Nephron progenitor cell (in vitro differentiated cells): ENCODE measurements around the gene CA10.

Source experiments
- DNase-seq: peaks from one replicate; pipeline ENCODE4 v3.0.0; 2021
- H3K27ac Mint-ChIP-seq: 2 replicates; pipeline ENCODE4 v1.8.0; 2021; ENCODE audit warnings: mild to moderate bottlenecking, moderate library complexity, mixed read lengths
- H3K27me3 Mint-ChIP-seq: 2 replicates; pipeline ENCODE4 v1.8.0; 2021; ENCODE audit warnings: mild to moderate bottlenecking, low read depth, mixed read lengths; ENCODE audit not compliant: poor library complexity
- H3K36me3 Mint-ChIP-seq: 2 replicates; pipeline ENCODE4 v1.8.0; 2021; ENCODE audit warnings: low read depth, mixed read lengths
- H3K4me1 Mint-ChIP-seq: 2 replicates; pipeline ENCODE4 v1.8.0; 2021; ENCODE audit warnings: mixed read lengths
- H3K4me3 Mint-ChIP-seq: 2 replicates; pipeline ENCODE4 v1.8.0; 2021; ENCODE audit warnings: mild to moderate bottlenecking, moderate library complexity, mixed read lengths
- H3K9me3 Mint-ChIP-seq: 2 replicates; pipeline ENCODE4 v1.8.0; 2021; ENCODE audit warnings: mild to moderate bottlenecking, moderate library complexity, mixed read lengths
- TF ChIP-seq, protein P1 (sequence below): fragments of 200-600 bp; sonication (generic); IDR thresholded peaks from 2 replicates; pipeline ENCODE4 v1.5.0; 2021; ENCODE audit warnings: antibody characterized with exemption

CA10 gene

DNA sequence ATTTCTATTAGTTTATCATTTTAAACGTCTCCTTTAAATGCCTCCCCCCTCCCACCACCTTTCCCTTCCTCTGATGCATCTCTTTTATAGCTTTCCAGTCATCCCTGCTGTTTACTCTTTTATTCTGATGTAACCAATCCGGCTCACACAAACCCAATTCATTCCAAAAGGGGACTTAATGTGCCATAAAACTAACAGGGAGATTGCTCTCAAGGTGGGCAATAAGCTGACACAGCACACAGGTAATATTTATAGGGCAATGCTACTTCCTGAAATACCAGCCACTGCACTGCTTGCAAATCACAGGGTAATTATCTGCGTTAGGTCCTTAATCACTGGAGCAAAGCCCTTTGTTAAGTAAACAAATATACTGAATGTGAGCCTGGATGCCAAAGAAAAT lies 23.3 kb upstream of the CA10 start:
- Mint-ChIP-seq H3K9me3 (peaks cover 12% of the 10 kb centered on the region), H3K4me3 (no peak overlapping the region)
- no peak for DNase-seq

DNA sequence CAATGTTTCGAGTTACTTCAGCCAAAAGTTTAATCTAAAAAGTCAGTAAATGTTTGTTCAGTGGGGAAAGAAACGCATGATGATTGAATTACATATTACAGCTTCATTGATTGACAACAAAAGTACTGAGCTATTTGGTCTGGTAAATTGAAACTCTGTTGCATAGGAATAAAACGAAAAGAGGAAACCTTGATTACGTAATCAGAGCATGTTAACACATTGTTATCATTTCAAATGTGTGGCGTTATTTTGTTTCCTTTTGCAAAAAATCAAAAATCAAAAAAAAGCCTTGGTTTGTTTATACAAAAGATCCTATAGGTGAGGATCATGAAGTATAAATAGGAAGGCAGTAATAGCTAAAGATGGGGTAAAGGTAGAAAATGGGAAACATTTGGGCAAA lies 19.5 kb upstream of the CA10 start:
- no peaks in the 10 kb centered on the region for H3K36me3 Mint-ChIP-seq
- no peaks in the 10 kb centered on the region for H3K9me3 Mint-ChIP-seq
- peaks cover 14% of the 10 kb centered on the region for H3K4me1 Mint-ChIP-seq
- DNase-seq: no peak
- H3K27ac Mint-ChIP-seq: no peak overlapping the region
- H3K4me3 Mint-ChIP-seq: no peak overlapping the region
- TF ChIP-seq, protein P1, sequence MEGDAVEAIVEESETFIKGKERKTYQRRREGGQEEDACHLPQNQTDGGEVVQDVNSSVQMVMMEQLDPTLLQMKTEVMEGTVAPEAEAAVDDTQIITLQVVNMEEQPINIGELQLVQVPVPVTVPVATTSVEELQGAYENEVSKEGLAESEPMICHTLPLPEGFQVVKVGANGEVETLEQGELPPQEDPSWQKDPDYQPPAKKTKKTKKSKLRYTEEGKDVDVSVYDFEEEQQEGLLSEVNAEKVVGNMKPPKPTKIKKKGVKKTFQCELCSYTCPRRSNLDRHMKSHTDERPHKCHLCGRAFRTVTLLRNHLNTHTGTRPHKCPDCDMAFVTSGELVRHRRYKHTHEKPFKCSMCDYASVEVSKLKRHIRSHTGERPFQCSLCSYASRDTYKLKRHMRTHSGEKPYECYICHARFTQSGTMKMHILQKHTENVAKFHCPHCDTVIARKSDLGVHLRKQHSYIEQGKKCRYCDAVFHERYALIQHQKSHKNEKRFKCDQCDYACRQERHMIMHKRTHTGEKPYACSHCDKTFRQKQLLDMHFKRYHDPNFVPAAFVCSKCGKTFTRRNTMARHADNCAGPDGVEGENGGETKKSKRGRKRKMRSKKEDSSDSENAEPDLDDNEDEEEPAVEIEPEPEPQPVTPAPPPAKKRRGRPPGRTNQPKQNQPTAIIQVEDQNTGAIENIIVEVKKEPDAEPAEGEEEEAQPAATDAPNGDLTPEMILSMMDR: no peak
- peaks cover 3% of the 10 kb centered on the region for H3K27me3 Mint-ChIP-seq

More for the DNA sequence above, 23.3 kb upstream of the CA10 start:
- TF ChIP-seq, protein P1: no peak
- peaks cover 14% of the 10 kb centered on the region for H3K4me1 Mint-ChIP-seq
- peak overlapping the region; percentile 5 for H3K27ac Mint-ChIP-seq
- H3K27me3 Mint-ChIP-seq: peaks cover under 1% of the 10 kb centered on the region
- H3K36me3 Mint-ChIP-seq: no peaks in the 10 kb centered on the region

DNA sequence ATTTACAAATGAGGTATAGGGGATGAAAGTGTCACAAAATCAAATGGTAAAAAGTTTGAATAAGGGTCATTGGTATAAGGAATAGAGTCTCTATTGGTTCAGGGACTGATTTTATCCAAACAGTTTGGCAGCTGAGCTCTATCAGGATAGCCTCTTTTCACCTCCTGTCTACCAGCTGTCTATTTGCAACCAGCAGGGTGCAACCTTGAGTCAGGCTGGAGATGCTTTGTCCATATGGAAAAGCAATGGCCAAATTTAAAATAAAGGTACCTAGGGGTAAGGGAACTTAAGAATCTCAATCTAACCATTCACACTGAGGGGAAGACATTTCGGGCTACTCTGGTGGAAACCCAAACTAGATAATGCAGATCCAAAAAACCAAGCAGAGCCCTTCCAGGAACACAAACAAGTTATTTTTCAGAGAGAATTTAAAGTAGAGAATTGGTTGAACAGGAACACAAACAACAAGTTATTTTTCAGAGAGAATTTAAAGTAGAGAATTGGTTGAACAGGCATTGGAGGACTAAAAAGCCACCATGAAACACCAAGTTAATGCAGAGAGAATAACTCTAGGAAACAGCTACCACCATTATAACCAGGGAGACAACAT lies 12.6 kb upstream of the CA10 start:
- DNase-seq: peak; percentile 50
- no peaks in the 10 kb centered on the region for H3K4me1 Mint-ChIP-seq
- no peaks in the 10 kb centered on the region for H3K9me3 Mint-ChIP-seq
- no peak overlapping the region for H3K27ac Mint-ChIP-seq
- no peak overlapping the region for H3K4me3 Mint-ChIP-seq
- TF ChIP-seq, protein P1: peak; percentile 76
- peaks cover 4% of the 10 kb centered on the region for H3K27me3 Mint-ChIP-seq
- no peaks in the 10 kb centered on the region for H3K36me3 Mint-ChIP-seq

DNA sequence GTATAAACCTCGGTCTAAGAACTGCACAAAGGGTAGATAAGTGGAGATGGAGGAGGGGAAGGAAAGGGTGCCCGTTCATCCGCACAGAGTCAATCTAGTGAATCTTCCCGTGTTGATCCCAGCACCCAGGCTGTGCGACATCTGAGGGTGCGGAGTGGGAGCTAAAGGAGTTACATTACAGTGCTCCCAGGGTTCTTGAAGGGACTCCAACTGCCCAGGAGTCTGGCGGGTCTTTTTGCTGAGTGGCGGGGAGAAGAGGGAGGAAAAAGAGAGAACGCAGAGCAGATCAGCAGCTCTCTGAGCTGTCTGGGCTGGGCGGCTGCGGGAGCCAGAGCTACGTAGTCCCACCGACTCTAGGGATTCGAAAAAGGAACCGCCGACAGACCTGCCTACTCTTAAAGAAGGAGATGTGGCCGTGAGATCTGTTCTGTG lies 1.6 kb upstream of the CA10 start:
- Mint-ChIP-seq H3K27me3 (peaks cover 81% of the 10 kb centered on the region), H3K4me3 (no peak overlapping the region), H3K4me1 (peaks cover 12% of the 10 kb centered on the region), H3K36me3 (no peaks in the 10 kb centered on the region), H3K27ac (no peak overlapping the region), H3K9me3 (peaks cover 3% of the 10 kb centered on the region)
- no peak for DNase-seq
- TF ChIP-seq, protein P1: no peak

DNA sequence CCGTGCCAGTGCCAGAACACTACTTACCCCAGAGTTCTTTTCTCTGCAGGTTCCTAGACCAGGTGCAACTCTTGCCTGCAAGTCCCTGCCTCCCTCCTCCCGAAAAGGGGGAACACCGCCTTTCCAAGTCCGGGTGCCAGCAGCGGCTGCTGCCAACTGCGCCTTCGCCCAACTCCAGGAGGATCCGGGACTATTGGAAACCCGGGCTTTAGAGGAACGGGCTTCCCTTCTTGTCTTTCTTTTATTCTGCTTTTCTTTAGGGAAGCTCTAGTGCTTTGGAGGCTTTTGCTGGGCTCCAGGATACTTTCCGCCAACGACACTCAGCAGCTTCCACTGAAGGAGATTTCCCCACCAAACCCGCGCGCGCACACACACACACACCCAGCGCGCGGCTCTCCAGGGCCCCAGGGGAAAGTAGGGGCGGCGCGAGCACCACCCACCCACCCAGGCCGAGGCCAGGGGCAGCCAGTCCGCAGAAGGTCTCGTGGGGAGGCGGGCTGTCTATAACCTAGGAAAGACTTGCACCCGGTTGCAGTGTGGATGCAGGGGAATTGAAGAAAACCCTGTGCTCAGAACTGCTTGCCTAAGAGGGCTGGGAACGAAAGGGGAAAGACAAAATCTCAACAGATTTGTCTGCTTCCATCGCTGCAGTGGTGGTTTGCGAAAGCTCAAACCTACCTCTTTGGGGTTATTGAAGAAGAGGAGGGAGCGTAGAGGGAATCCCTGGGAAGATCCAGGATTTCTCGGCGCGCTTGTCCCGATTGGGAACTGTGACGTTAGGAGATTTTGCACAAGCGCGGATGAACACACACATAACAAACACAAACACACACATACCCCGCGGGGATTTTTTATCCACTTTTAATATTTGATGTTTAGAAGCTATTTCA lies 977 bp upstream of the CA10 start:
- TF ChIP-seq, protein P1: no peak
- H3K27ac Mint-ChIP-seq: no peak overlapping the region
- H3K4me3 Mint-ChIP-seq: peak overlapping the region; percentile 65
- peaks cover 83% of the 10 kb centered on the region for H3K27me3 Mint-ChIP-seq
- peaks cover 12% of the 10 kb centered on the region for H3K4me1 Mint-ChIP-seq
- peaks cover 3% of the 10 kb centered on the region for H3K9me3 Mint-ChIP-seq
- H3K36me3 Mint-ChIP-seq: no peaks in the 10 kb centered on the region
- no peak for DNase-seq
